Memory B cell (primary cell): ENCODE data around the gene SRGAP3.

Experiments used
- ATAC-seq: fragments of 150-1000 bp; cut with Tn5 transposase; 2 replicates; pipeline ENCODE4 v1.10.0; 2021; ENCODE audit warnings: low read depth, mild to moderate bottlenecking, moderate library complexity
- DNase-seq, 2 donors: peaks; one replicate each; pipeline ENCODE4 v3.0.0; 2022; ENCODE audit warnings: low spot score in 2 of 2
- H3K27ac Mint-ChIP-seq: one replicate; pipeline ENCODE4 v1.8.0; 2022; ENCODE audit warnings: mild to moderate bottlenecking, moderate library complexity, mixed read lengths
- H3K27me3 Mint-ChIP-seq: one replicate; pipeline ENCODE4 v1.8.0; 2022; ENCODE audit warnings: mixed read lengths
- H3K36me3 Mint-ChIP-seq: one replicate; pipeline ENCODE4 v1.8.0; 2022; ENCODE audit warnings: mild to moderate bottlenecking, mixed read lengths
- H3K4me1 Mint-ChIP-seq: one replicate; pipeline ENCODE4 v1.8.0; 2022; ENCODE audit warnings: mixed read lengths
- H3K4me3 Mint-ChIP-seq: one replicate; pipeline ENCODE4 v1.8.0; 2022; ENCODE audit warnings: mild to moderate bottlenecking, moderate library complexity, mixed read lengths
- H3K9me3 Mint-ChIP-seq: one replicate; pipeline ENCODE4 v1.8.0; 2022; ENCODE audit warnings: mixed read lengths

SRGAP3 gene

GRCh38 chr3:9117220-9117619 is 132.2 kb downstream of the SRGAP3 start:
- no peaks in the 10 kb centered on the region for H3K36me3 Mint-ChIP-seq
- peaks cover 9% of the 10 kb centered on the region for H3K27me3 Mint-ChIP-seq
- no peak overlapping the region for H3K27ac Mint-ChIP-seq
- H3K4me3 Mint-ChIP-seq, result no peak overlapping the region
- DNase-seq (no peak), ATAC-seq (no peak)
- H3K4me1 Mint-ChIP-seq, result no peaks in the 10 kb centered on the region
- no peaks in the 10 kb centered on the region for H3K9me3 Mint-ChIP-seq

GRCh38 chr3:9116336-9116735 is 133.1 kb downstream of the SRGAP3 start:
- H3K4me3 Mint-ChIP-seq, result no peak overlapping the region
- H3K27ac Mint-ChIP-seq, result no peak overlapping the region
- H3K36me3 Mint-ChIP-seq, result no peaks in the 10 kb centered on the region

GRCh38 chr3:9115336-9115735 is 134.1 kb downstream of the SRGAP3 start:
- ATAC-seq, result no peak
- H3K27ac Mint-ChIP-seq, result no peak overlapping the region
- H3K9me3 Mint-ChIP-seq, result no peaks in the 10 kb centered on the region
- H3K4me1 Mint-ChIP-seq, result no peaks in the 10 kb centered on the region
- DNase-seq, result no peak
- no peaks in the 10 kb centered on the region for H3K36me3 Mint-ChIP-seq
- H3K27me3 Mint-ChIP-seq, result peaks cover 9% of the 10 kb centered on the region
- H3K4me3 Mint-ChIP-seq, result no peak overlapping the region

More at GRCh38 chr3:9116336-9116735, 133.1 kb downstream of the SRGAP3 start:
- H3K27me3 Mint-ChIP-seq, result peaks cover 9% of the 10 kb centered on the region
- H3K4me1 Mint-ChIP-seq, result no peaks in the 10 kb centered on the region
- no peaks in the 10 kb centered on the region for H3K9me3 Mint-ChIP-seq
- no peak for DNase-seq
- ATAC-seq, result no peak

- no peaks in the 10 kb centered on the region for H3K4me1 Mint-ChIP-seq
- no peak overlapping the region for H3K4me3 Mint-ChIP-seq
- H3K9me3 Mint-ChIP-seq, result no peaks in the 10 kb centered on the region
- H3K27ac Mint-ChIP-seq, result no peak overlapping the region
- peaks cover 14% of the 10 kb centered on the region for H3K27me3 Mint-ChIP-seq
- ATAC-seq (no peak), DNase-seq (no peak)
- H3K36me3 Mint-ChIP-seq, result no peaks in the 10 kb centered on the region
Measured at GRCh38 chr3:9113040-9113439, 136.4 kb downstream of the SRGAP3 start.

- peaks cover 16% of the 10 kb centered on the region for H3K27me3 Mint-ChIP-seq
- no peak overlapping the region for H3K27ac Mint-ChIP-seq
- H3K4me3 Mint-ChIP-seq, result no peak overlapping the region
- DNase-seq (no peak), ATAC-seq (no peak)
- H3K9me3 Mint-ChIP-seq, result no peaks in the 10 kb centered on the region
- no peaks in the 10 kb centered on the region for H3K4me1 Mint-ChIP-seq
- H3K36me3 Mint-ChIP-seq, result no peaks in the 10 kb centered on the region
Measured at GRCh38 chr3:9111866-9112265, 137.6 kb downstream of the SRGAP3 start.

GRCh38 chr3:9111417-9111816 is 138.0 kb downstream of the SRGAP3 start:
- H3K4me1 Mint-ChIP-seq, result no peaks in the 10 kb centered on the region
- no peak overlapping the region for H3K27ac Mint-ChIP-seq
- ATAC-seq (no peak), DNase-seq (no peak)
- H3K27me3 Mint-ChIP-seq, result peaks cover 16% of the 10 kb centered on the region
- H3K9me3 Mint-ChIP-seq, result no peaks in the 10 kb centered on the region
- H3K4me3 Mint-ChIP-seq, result no peak overlapping the region
- H3K36me3 Mint-ChIP-seq, result no peaks in the 10 kb centered on the region

- H3K36me3 Mint-ChIP-seq, result no peaks in the 10 kb centered on the region
Measured at GRCh38 chr3:9110802-9111201, 138.6 kb downstream of the SRGAP3 start.

GRCh38 chr3:9110316-9110715 is 139.1 kb downstream of the SRGAP3 start:
- peaks cover 16% of the 10 kb centered on the region for H3K27me3 Mint-ChIP-seq
- H3K9me3 Mint-ChIP-seq, result no peaks in the 10 kb centered on the region

More at GRCh38 chr3:9110802-9111201, 138.6 kb downstream of the SRGAP3 start:
- no peaks in the 10 kb centered on the region for H3K4me1 Mint-ChIP-seq
- H3K27me3 Mint-ChIP-seq, result peaks cover 16% of the 10 kb centered on the region
- DNase-seq (no peak), ATAC-seq (no peak)
- no peak overlapping the region for H3K4me3 Mint-ChIP-seq
- no peak overlapping the region for H3K27ac Mint-ChIP-seq
- no peaks in the 10 kb centered on the region for H3K9me3 Mint-ChIP-seq

GRCh38 chr3:9109568-9109914 is 139.9 kb downstream of the SRGAP3 start:
- Mint-ChIP-seq H3K4me1 (no peaks in the 10 kb centered on the region), H3K27ac (no peak overlapping the region), H3K27me3 (peaks cover 14% of the 10 kb centered on the region), H3K36me3 (no peaks in the 10 kb centered on the region), H3K4me3 (no peak overlapping the region), H3K9me3 (no peaks in the 10 kb centered on the region)
- ATAC-seq (no peak), DNase-seq (no peak)

More at GRCh38 chr3:9110316-9110715, 139.1 kb downstream of the SRGAP3 start:
- Mint-ChIP-seq H3K4me3 (no peak overlapping the region), H3K27ac (no peak overlapping the region), H3K36me3 (no peaks in the 10 kb centered on the region), H3K4me1 (no peaks in the 10 kb centered on the region)
- DNase-seq, result no peak
- no peak for ATAC-seq

GRCh38 chr3:9108876-9109567 is 140.4 kb downstream of the SRGAP3 start:
- ATAC-seq (no peak), DNase-seq (no peak)
- H3K9me3 Mint-ChIP-seq, result no peaks in the 10 kb centered on the region
- H3K36me3 Mint-ChIP-seq, result no peaks in the 10 kb centered on the region
- no peak overlapping the region for H3K27ac Mint-ChIP-seq
- H3K27me3 Mint-ChIP-seq, result peaks cover 12% of the 10 kb centered on the region
- H3K4me1 Mint-ChIP-seq, result no peaks in the 10 kb centered on the region
- H3K4me3 Mint-ChIP-seq, result no peak overlapping the region

GRCh38 chr3:9107738-9108137 is 141.7 kb downstream of the SRGAP3 start:
- DNase-seq (no peak), ATAC-seq (no peak)
- no peak overlapping the region for H3K27ac Mint-ChIP-seq
- no peaks in the 10 kb centered on the region for H3K4me1 Mint-ChIP-seq
- no peak overlapping the region for H3K4me3 Mint-ChIP-seq
- H3K36me3 Mint-ChIP-seq, result no peaks in the 10 kb centered on the region
- no peaks in the 10 kb centered on the region for H3K9me3 Mint-ChIP-seq
- H3K27me3 Mint-ChIP-seq, result peaks cover 14% of the 10 kb centered on the region

GRCh38 chr3:9105421-9105820 is 144.0 kb downstream of the SRGAP3 start:
- H3K36me3 Mint-ChIP-seq, result no peaks in the 10 kb centered on the region
- no peak overlapping the region for H3K4me3 Mint-ChIP-seq
- no peaks in the 10 kb centered on the region for H3K4me1 Mint-ChIP-seq
- H3K27ac Mint-ChIP-seq, result no peak overlapping the region
- ATAC-seq, result no peak
- DNase-seq, result no peak
- no peaks in the 10 kb centered on the region for H3K9me3 Mint-ChIP-seq
- H3K27me3 Mint-ChIP-seq, result peaks cover 14% of the 10 kb centered on the region

GRCh38 chr3:9104121-9104520 is 145.3 kb downstream of the SRGAP3 start:
- peaks cover 15% of the 10 kb centered on the region for H3K27me3 Mint-ChIP-seq
- H3K9me3 Mint-ChIP-seq, result no peaks in the 10 kb centered on the region
- ATAC-seq, result no peak
- no peaks in the 10 kb centered on the region for H3K36me3 Mint-ChIP-seq
- H3K4me1 Mint-ChIP-seq, result no peaks in the 10 kb centered on the region
- no peak for DNase-seq
- no peak overlapping the region for H3K4me3 Mint-ChIP-seq
- H3K27ac Mint-ChIP-seq, result no peak overlapping the region

GRCh38 chr3:9102240-9102981 is 147.0 kb downstream of the SRGAP3 start:
- no peak for ATAC-seq
- H3K36me3 Mint-ChIP-seq, result no peaks in the 10 kb centered on the region
- DNase-seq, result no peak
- no peaks in the 10 kb centered on the region for H3K4me1 Mint-ChIP-seq
- peaks cover 10% of the 10 kb centered on the region for H3K27me3 Mint-ChIP-seq
- no peak overlapping the region for H3K27ac Mint-ChIP-seq
- no peak overlapping the region for H3K4me3 Mint-ChIP-seq
- no peaks in the 10 kb centered on the region for H3K9me3 Mint-ChIP-seq

- ATAC-seq (no peak), DNase-seq (no peak)
- no peak overlapping the region for H3K27ac Mint-ChIP-seq
- H3K27me3 Mint-ChIP-seq, result peaks cover 10% of the 10 kb centered on the region
- no peaks in the 10 kb centered on the region for H3K9me3 Mint-ChIP-seq
- no peak overlapping the region for H3K4me3 Mint-ChIP-seq
- H3K4me1 Mint-ChIP-seq, result no peaks in the 10 kb centered on the region
- H3K36me3 Mint-ChIP-seq, result no peaks in the 10 kb centered on the region
Measured at GRCh38 chr3:9101286-9101685, 148.2 kb downstream of the SRGAP3 start.
